Measurements from ENCODE around the gene SLC2A11.
A peak's percentile ranks its signal among the peaks of the same experiment; 100 is the strongest.

Gene SLC2A11

DNA sequence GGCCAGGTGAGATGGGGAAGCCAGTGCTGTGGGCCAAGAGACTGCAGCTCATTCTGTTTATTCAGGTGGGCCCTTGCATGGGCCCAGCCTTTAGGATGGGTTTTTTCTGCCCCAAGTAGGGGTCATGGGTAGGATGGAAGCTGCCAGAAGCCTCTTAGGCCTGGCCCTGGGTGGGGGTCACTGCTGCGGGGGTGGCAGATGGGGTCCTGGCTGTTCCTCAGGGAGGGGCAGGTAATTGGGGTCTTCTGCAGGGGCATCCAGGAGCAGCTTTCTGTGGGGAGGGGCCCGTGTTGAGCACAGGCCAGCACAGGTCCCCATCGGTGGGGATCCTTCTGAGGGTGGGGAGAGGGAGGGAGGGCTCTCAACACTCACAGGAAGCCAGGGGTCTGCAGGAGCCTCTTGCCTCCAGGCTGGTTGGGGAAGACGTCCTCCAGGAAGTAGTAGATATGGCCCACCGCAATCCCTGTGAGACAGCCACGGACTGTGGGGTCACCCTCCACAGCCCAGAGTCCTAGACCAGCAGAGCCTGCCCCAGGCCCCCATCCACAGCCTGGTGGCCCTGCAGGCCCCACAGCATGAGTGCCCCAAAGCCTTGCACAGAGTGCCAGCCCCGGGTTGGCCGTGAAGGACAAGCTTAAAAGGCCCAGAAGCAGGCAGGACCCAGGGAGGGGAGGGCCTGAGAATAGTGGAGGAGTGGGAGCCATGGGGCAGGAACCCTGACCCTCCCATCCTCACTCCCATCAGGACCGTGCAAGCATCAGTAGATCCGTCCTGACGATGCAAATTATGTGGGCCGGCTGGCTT lies 20.8 kb upstream of the SLC2A11 start:
- Histone ChIP-seq H3K4me2 (ENCODE audit: low read length) (no peak overlapping the region), H3K4me3 (ENCODE audit: low read depth, low read length) (no peak overlapping the region), H3K79me2 (ENCODE audit: control insufficient read depth, insufficient read depth, low read length, poor library complexity) (no peaks in the 10 kb centered on the region), H3K18ac (ENCODE audit: low read length) (no peak overlapping the region), H2AFZ (ENCODE audit: insufficient read depth, low read length, poor library complexity) (no peak overlapping the region), H3K79me1 (ENCODE audit: low read length) (no peaks in the 10 kb centered on the region), H4K12ac (ENCODE audit: low read depth, low read length) (no peak overlapping the region), H3K36me3 (ENCODE audit: control insufficient read depth in 1 of 2, insufficient read depth in 2 of 2, low read length in 2 of 2) (peaks cover 40 to 44% of the 10 kb centered on the region in 2 experiments), H3K4ac (ENCODE audit: low read depth, low read length) (no peak overlapping the region), H3K27ac (ENCODE audit: low read depth, low read length) (no peak overlapping the region), H4K8ac (ENCODE audit: low read depth, low read length) (no peak overlapping the region), H4K91ac (ENCODE audit: low read depth, low read length) (no peak overlapping the region), H2AK5ac (ENCODE audit: low read length) (no peak overlapping the region), H3K14ac (ENCODE audit: low read length) (no peak overlapping the region), H3K9me3 (ENCODE audit: insufficient read depth, low read depth, low read length) (peaks cover 2% of the 10 kb centered on the region), H3K27me3 (ENCODE audit: insufficient read depth, low read length) (no peaks in the 10 kb centered on the region), H3K9ac (ENCODE audit: low read length) (no peak overlapping the region), H2BK120ac (ENCODE audit: insufficient read depth, low read length, poor library complexity) (no peak overlapping the region), H3K4me1 (ENCODE audit: control insufficient read depth in 1 of 2, insufficient read depth in 2 of 2, low read length in 2 of 2) (peaks cover 6 to 12% of the 10 kb centered on the region in 2 experiments), H3K23ac (ENCODE audit: low read length) (no peak overlapping the region), H2BK5ac (ENCODE audit: low read depth, low read length, poor library complexity) (no peak overlapping the region), H2BK12ac (ENCODE audit: low read length) (no peak overlapping the region)
- WGBS (ENCODE audit: extremely low coverage, insufficient coverage, insufficient read length), result no CpG with 5 or more reads among the region's 12 CpGs
- DNase-seq, result no peak

DNA sequence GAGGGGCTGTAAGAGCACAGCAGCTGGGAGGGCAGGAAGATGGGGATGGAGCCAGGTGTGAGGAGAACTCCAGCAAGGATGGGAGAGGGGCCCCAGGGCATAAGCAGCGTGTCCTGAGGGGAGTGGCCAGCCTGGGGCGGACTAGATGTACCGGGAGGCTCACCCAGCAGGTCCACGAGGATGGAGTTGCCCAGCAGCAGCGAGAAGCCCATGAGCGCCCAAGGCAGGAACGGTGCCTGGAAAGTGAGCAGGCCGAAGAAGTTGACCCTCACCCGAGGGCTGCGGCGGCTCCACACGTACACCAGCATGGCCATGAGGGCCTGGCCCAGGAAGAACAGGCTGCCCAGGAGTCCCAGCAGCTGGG lies 20.2 kb upstream of the SLC2A11 start:
- H2BK12ac ChIP-seq (ENCODE audit: low read length), result no peak overlapping the region
- no peak overlapping the region for H3K18ac ChIP-seq (ENCODE audit: low read length)
- no CpG with 5 or more reads among the region's 12 CpGs for WGBS (ENCODE audit: extremely low coverage, insufficient coverage, insufficient read length)
- H3K23ac ChIP-seq (ENCODE audit: low read length), result no peak overlapping the region
- H3K27me3 ChIP-seq (ENCODE audit: insufficient read depth, low read length), result no peaks in the 10 kb centered on the region
- no peak overlapping the region for H3K4me2 ChIP-seq (ENCODE audit: low read length)
- H3K9ac ChIP-seq (ENCODE audit: low read length), result no peak overlapping the region
- H2BK120ac ChIP-seq (ENCODE audit: insufficient read depth, low read length, poor library complexity), result no peak overlapping the region
- H3K4me3 ChIP-seq (ENCODE audit: low read depth, low read length), result no peak overlapping the region
- no peak overlapping the region for H2AK5ac ChIP-seq (ENCODE audit: low read length)
- no peak overlapping the region for H4K12ac ChIP-seq (ENCODE audit: low read depth, low read length)
- H3K4me1 ChIP-seq (ENCODE audit: control insufficient read depth in 1 of 2, insufficient read depth in 2 of 2, low read length in 2 of 2), result peaks cover 6 to 12% of the 10 kb centered on the region in 2 experiments
- no peak overlapping the region for H3K14ac ChIP-seq (ENCODE audit: low read length)
- no peak overlapping the region for H4K8ac ChIP-seq (ENCODE audit: low read depth, low read length)
- peaks cover 2% of the 10 kb centered on the region for H3K9me3 ChIP-seq (ENCODE audit: insufficient read depth, low read depth, low read length)
- H2AFZ ChIP-seq (ENCODE audit: insufficient read depth, low read length, poor library complexity), result no peak overlapping the region
- no peak overlapping the region for H3K27ac ChIP-seq (ENCODE audit: low read depth, low read length)
- H2BK5ac ChIP-seq (ENCODE audit: low read depth, low read length, poor library complexity), result no peak overlapping the region
- peak; percentile 84 to 85 for DNase-seq
- peaks cover 37 to 39% of the 10 kb centered on the region in 2 experiments for H3K36me3 ChIP-seq (ENCODE audit: control insufficient read depth in 1 of 2, insufficient read depth in 2 of 2, low read length in 2 of 2)
- no peaks in the 10 kb centered on the region for H3K79me1 ChIP-seq (ENCODE audit: low read length)
- H3K4ac ChIP-seq (ENCODE audit: low read depth, low read length), result no peak overlapping the region
- H3K79me2 ChIP-seq (ENCODE audit: control insufficient read depth, insufficient read depth, low read length, poor library complexity), result no peaks in the 10 kb centered on the region
- no peak overlapping the region for H4K91ac ChIP-seq (ENCODE audit: low read depth, low read length)

- Histone ChIP-seq H3K36me3 (ENCODE audit: control insufficient read depth in 1 of 2, insufficient read depth in 2 of 2, low read length in 2 of 2) (peaks cover 31 to 33% of the 10 kb centered on the region in 2 experiments), H3K4me2 (ENCODE audit: low read length) (peak overlapping the region; percentile 69), H3K79me1 (ENCODE audit: low read length) (no peaks in the 10 kb centered on the region), H4K12ac (ENCODE audit: low read depth, low read length) (no peak overlapping the region), H4K8ac (ENCODE audit: low read depth, low read length) (no peak overlapping the region), H3K4me3 (ENCODE audit: low read depth, low read length) (no peak overlapping the region), H2AFZ (ENCODE audit: insufficient read depth, low read length, poor library complexity) (no peak overlapping the region), H2BK5ac (ENCODE audit: low read depth, low read length, poor library complexity) (no peak overlapping the region), H2BK120ac (ENCODE audit: insufficient read depth, low read length, poor library complexity) (no peak overlapping the region), H3K27me3 (ENCODE audit: insufficient read depth, low read length) (no peaks in the 10 kb centered on the region), H2BK12ac (ENCODE audit: low read length) (no peak overlapping the region), H3K4me1 (ENCODE audit: control insufficient read depth in 1 of 2, insufficient read depth in 2 of 2, low read length in 2 of 2) (peaks cover 6 to 12% of the 10 kb centered on the region in 2 experiments), H3K27ac (ENCODE audit: low read depth, low read length) (no peak overlapping the region), H3K14ac (ENCODE audit: low read length) (no peak overlapping the region), H2AK5ac (ENCODE audit: low read length) (no peak overlapping the region), H3K9ac (ENCODE audit: low read length) (no peak overlapping the region), H4K91ac (ENCODE audit: low read depth, low read length) (no peak overlapping the region), H3K9me3 (ENCODE audit: insufficient read depth, low read depth, low read length) (peaks cover 2% of the 10 kb centered on the region), H3K23ac (ENCODE audit: low read length) (no peak overlapping the region), H3K79me2 (ENCODE audit: control insufficient read depth, insufficient read depth, low read length, poor library complexity) (no peaks in the 10 kb centered on the region), H3K18ac (ENCODE audit: low read length) (no peak overlapping the region), H3K4ac (ENCODE audit: low read depth, low read length) (no peak overlapping the region)
- DNase-seq, result no peak
- WGBS (ENCODE audit: extremely low coverage, insufficient coverage, insufficient read length), result no CpG with 5 or more reads among the region's 41 CpGs
These were observed 19.6 kb upstream of the SLC2A11 start for GRCh38 chr22:23837911-23838680.

DNA sequence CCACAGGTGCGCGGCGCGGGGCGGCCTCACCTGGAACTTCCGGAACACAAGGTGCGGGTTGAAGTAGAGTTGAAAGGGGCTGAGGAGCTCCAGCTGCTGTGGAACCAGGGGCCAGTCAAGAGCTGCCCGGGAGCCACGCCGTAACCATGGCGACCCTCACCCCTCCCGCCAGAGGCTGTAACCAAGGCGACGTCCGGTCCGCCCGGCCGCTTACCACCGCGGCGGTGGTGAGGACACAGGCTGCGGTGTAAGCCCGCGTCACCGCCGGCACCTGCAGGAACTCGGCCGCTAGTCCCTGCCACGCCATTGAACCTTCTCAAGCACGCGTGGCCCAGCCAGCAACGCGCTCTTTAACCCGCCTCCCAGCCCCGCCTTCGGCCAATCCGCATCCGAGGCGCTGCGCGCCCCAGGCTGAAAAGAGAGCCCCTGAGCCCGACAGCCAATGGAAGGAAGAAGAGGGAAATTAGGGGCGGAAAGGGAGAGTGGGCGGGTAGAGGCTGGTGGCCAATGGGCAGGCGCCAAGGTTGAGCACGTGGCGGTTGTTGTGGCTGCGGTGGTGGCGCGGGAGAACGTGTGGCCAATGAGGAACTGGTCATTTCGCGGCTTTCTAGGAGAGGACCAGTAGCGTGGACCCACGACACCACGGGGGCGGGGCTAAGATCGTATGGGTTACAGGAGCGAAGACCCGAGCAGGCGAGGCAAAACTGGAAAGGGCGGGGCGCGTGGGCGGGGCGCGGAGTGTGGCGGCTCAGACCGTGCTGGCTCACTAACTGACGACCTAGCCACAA lies 18.8 kb upstream of the SLC2A11 start, which contains the start of gene DERL3:
Gene DERL3, minus strand, starts transcription at position 326 of the 788 bp plus-strand sequence. Its CDS starts 19 bp downstream, at position 307.
- peaks cover 2% of the 10 kb centered on the region for H3K9me3 ChIP-seq (ENCODE audit: insufficient read depth, low read depth, low read length)
- H3K23ac ChIP-seq (ENCODE audit: low read length), result no peak within 1 kb of the TSS
- H2BK120ac ChIP-seq (ENCODE audit: insufficient read depth, low read length, poor library complexity), result no peak within 1 kb of the TSS
- H2AFZ ChIP-seq (ENCODE audit: insufficient read depth, low read length, poor library complexity), result peak within 1 kb of the TSS; percentile 66
- WGBS (ENCODE audit: extremely low coverage, insufficient coverage, insufficient read length), result no CpG with 5 or more reads among the region's 70 CpGs
- H4K12ac ChIP-seq (ENCODE audit: low read depth, low read length), result no peak within 1 kb of the TSS
- H3K18ac ChIP-seq (ENCODE audit: low read length), result no peak within 1 kb of the TSS
- peak within 1 kb of the TSS; percentile 71 for H3K4me3 ChIP-seq (ENCODE audit: low read depth, low read length)
- DNase-seq, result peak; percentile 99
- H3K36me3 ChIP-seq (ENCODE audit: control insufficient read depth in 1 of 2, insufficient read depth in 2 of 2, low read length in 2 of 2), result peaks cover 23 to 25% of the 10 kb centered on the region in 2 experiments
- no peak within 1 kb of the TSS for H2AK5ac ChIP-seq (ENCODE audit: low read length)
- H3K9ac ChIP-seq (ENCODE audit: low read length), result no peak within 1 kb of the TSS
- peak within 1 kb of the TSS; percentile 69 for H3K4me2 ChIP-seq (ENCODE audit: low read length)
- no peak within 1 kb of the TSS for H3K14ac ChIP-seq (ENCODE audit: low read length)
- H2BK5ac ChIP-seq (ENCODE audit: low read depth, low read length, poor library complexity), result no peak within 1 kb of the TSS
- no peak within 1 kb of the TSS for H4K8ac ChIP-seq (ENCODE audit: low read depth, low read length)
- no peak within 1 kb of the TSS for H3K4ac ChIP-seq (ENCODE audit: low read depth, low read length)
- no peaks in the 10 kb centered on the region for H3K79me1 ChIP-seq (ENCODE audit: low read length)
- peaks cover 6 to 12% of the 10 kb centered on the region in 2 experiments for H3K4me1 ChIP-seq (ENCODE audit: control insufficient read depth in 1 of 2, insufficient read depth in 2 of 2, low read length in 2 of 2)
- no peak within 1 kb of the TSS for H2BK12ac ChIP-seq (ENCODE audit: low read length)
- H3K27me3 ChIP-seq (ENCODE audit: insufficient read depth, low read length), result no peaks in the 10 kb centered on the region
- H4K91ac ChIP-seq (ENCODE audit: low read depth, low read length), result no peak within 1 kb of the TSS
- no peak within 1 kb of the TSS for H3K27ac ChIP-seq (ENCODE audit: low read depth, low read length)
- no peaks in the 10 kb centered on the region for H3K79me2 ChIP-seq (ENCODE audit: control insufficient read depth, insufficient read depth, low read length, poor library complexity)
